Measurements from ENCODE around the gene ZNF579. TPM values are rescaled to one million over a fixed set of nuclear protein-coding genes. Genes with fewer than 3 reads are reported as not detected.

ZNF579 gene
- total and polyA plus RNA-seq, 8 donors, result 3.1 to 13.0 (median 9.9) TPM

DNA sequence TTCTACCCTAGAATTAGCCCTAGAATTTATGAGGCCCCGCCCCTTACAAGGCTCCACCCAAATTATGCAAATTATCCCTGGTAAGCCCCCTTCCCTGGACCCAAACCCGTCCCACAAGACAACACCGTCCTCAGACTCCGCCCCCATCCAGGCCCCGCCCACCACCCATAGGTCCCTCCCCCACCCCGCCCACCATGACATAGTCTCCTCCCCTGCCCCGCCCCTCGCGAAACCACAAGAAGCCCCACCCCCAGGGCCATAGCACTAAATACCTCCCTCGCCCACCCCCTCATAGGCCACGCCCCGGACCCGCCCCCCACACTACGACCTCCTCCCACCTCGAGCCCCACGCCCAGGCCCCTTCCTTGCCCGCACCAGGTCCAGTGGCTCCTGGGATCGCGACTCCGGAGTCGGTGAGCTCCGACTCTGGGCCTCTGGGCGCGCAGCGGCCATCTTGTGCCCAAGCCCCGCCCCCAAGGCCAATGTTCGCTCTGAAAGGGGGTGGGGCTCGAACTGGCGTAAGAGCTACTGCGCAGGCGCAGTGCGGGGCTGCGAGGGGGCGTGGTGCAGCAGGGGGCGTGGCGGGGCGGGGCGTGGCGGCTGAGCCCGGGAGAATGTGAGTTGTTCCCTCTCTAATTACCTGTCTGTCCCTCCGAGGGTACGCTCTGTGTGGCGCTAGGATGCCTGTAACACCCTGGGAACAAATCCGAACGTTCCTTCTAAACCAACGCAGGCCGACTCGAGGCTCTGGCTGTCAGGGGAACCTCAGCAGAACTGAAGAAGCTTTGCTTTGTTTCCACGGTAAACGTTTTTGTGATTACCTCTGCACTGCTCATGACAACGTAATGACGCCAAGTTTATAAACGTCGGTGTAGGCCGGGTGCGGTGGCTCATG lies 43.7 kb upstream of the ZNF579 start, which contains the start of gene ZNF784:
ZNF784 (minus strand) TSS at position 458 of the 895 bp plus-strand sequence; CDS start at position 453, 5 bp downstream.
- TF ChIP-seq POLR2AphosphoS5 (IDR thresholded peaks at IDR 0.05) (peak in 2 of 3 donors; percentile 50 to 93), EP300 (IDR thresholded peaks at IDR 0.05) (no peak)
- TF ChIP-seq, protein P1, sequence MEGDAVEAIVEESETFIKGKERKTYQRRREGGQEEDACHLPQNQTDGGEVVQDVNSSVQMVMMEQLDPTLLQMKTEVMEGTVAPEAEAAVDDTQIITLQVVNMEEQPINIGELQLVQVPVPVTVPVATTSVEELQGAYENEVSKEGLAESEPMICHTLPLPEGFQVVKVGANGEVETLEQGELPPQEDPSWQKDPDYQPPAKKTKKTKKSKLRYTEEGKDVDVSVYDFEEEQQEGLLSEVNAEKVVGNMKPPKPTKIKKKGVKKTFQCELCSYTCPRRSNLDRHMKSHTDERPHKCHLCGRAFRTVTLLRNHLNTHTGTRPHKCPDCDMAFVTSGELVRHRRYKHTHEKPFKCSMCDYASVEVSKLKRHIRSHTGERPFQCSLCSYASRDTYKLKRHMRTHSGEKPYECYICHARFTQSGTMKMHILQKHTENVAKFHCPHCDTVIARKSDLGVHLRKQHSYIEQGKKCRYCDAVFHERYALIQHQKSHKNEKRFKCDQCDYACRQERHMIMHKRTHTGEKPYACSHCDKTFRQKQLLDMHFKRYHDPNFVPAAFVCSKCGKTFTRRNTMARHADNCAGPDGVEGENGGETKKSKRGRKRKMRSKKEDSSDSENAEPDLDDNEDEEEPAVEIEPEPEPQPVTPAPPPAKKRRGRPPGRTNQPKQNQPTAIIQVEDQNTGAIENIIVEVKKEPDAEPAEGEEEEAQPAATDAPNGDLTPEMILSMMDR (IDR thresholded peaks at IDR 0.05), result peak in 1 of 7 experiments; percentile 15

DNA sequence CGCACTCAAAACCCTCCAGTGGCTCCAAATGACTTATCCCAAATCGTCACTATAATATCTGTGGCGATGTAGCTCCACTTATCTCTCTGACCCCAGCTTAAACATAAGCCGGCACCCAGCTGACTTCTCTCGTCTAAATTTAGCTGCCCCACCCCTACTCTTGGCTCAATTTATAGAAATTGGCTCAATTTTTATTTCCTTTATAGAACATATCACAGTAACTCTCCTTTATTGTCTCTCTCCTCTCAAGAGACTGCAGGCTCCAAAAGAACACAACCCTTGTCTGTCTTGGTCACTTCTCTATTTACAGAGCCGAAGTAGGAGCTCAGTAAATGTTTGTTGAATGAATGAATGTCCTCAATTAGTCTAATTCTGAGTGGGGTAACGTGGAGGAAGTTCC lies 42.9 kb upstream of the ZNF579 start:
- TF ChIP-seq EP300 (IDR thresholded peaks at IDR 0.05), result no peak
- no peak for TF ChIP-seq POLR2AphosphoS5 (IDR thresholded peaks at IDR 0.05)
- TF ChIP-seq, protein P1 (IDR thresholded peaks at IDR 0.05), result no peak

More for the DNA sequence above, 43.7 kb upstream of the ZNF579 start, which contains the start of gene ZNF784:
- Histone ChIP-seq H3K36me3 (peaks cover 6 to 26% (median 21%) of the 10 kb centered on the region in 4 donors), H3K4me1 (peaks cover 6 to 40% (median 18%) of the 10 kb centered on the region in 4 donors), H3K4me3 (peak within 1 kb of the TSS; percentile 46 to 65 (median 49)), H3K9me3 (no peaks in the 10 kb centered on the region), H3K27ac (peak within 1 kb of the TSS; percentile 94 to 100 (median 97)), H3K27me3 (no peaks in the 10 kb centered on the region)
- intact Hi-C loops (cut with DNase I; ENCODE audit: low total_unique reads), result no loop called here
- peak; percentile 95 to 98 for DNase-seq
- WGBS, 5 donors, result 0 to 1% (median 1%) methylated on average over 33 to 56 of the region's 56 CpGs

DNA sequence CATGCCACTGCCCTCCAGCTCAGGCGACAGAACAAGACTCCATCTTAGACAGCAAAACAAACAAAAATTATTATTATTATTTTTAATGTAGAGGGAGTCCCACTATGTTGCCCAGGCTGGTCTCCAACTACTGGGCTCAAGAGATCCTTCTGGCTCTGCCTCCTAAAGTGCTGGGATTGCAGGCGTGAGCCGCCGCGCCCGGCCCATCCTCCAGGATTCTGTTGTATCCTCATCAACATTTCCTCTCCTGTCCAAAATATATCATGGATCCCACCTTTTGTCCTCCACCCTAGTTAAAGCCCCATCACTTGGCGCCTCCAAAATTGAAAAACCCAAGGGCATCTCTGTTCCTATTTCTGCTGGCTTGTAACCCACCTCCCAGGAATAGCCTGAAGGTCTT lies 42.5 kb upstream of the ZNF579 start:
- intact Hi-C loops (cut with DNase I; ENCODE audit: low total_unique reads), result no loop called here
- Histone ChIP-seq H3K4me3 (no peak overlapping the region), H3K9me3 (no peaks in the 10 kb centered on the region), H3K27me3 (no peaks in the 10 kb centered on the region), H3K4me1 (peaks cover 11 to 53% (median 23%) of the 10 kb centered on the region in 4 donors), H3K27ac (peak overlapping the region in 3 of 5 donors; percentile 96 to 97 (median 97)), H3K36me3 (peaks cover 6 to 26% (median 22%) of the 10 kb centered on the region in 4 donors)
- WGBS, 5 donors, result 93 to 98% (median 94%) methylated on average over 7 of the region's 7 CpGs
- TF ChIP-seq EP300 (IDR thresholded peaks at IDR 0.05) (no peak), POLR2A (IDR thresholded peaks at IDR 0.05) (no peak), POLR2AphosphoS5 (IDR thresholded peaks at IDR 0.05) (no peak)
- TF ChIP-seq, protein P1 (IDR thresholded peaks at IDR 0.05), result no peak
- no peak for DNase-seq

More for the DNA sequence above, 42.9 kb upstream of the ZNF579 start:
- WGBS, 5 donors, result 38 to 54% (median 48%) methylated on average over 7 of the region's 7 CpGs
- intact Hi-C loops (cut with DNase I; ENCODE audit: low total_unique reads), result no loop called here
- Histone ChIP-seq H3K4me3 (peak overlapping the region in 2 of 4 donors; percentile 46 to 48), H3K27me3 (no peaks in the 10 kb centered on the region), H3K36me3 (peaks cover 6 to 26% (median 21%) of the 10 kb centered on the region in 4 donors), H3K9me3 (no peaks in the 10 kb centered on the region), H3K27ac (peak overlapping the region in 4 of 5 donors; percentile 94 to 97 (median 96)), H3K4me1 (peaks cover 11 to 48% (median 23%) of the 10 kb centered on the region in 4 donors)
- DNase-seq, result no peak

DNA sequence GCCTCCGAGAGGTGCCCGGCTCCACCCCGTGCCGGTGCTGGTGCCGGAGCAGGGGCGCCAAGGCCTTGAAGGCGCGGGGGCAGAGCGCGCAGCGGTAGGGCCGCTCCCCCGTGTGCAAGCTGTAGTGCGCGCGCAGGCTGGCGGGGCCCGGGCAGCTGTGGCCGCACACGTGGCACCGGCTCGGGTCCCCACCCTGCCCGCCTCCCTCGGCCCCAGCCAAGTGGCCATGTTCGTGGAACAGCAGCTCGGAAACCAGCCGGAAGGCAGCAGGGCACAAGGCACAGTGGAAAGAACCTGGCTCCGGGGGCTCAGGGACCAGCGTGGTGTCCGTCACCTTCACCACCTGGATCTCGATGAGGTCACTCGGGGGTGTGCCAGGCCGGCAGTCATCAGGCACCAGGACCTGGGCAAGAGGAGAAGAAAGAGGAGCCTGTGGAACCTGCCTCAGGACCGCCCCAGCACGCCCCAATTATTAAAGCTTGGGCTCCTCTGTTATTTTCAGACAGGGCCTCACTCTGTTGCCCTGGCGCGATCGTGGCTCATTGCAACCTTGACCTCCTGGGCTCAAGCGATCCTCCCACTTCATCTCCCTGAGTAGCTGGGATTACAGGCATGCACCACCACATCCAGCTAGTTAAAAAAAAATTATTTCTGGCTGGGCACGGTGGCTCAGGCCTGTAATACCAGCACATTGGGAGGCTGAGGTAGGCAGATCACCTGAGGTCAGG lies 41.8 kb upstream of the ZNF579 start:
- DNase-seq, result no peak
- intact Hi-C loops (cut with DNase I; ENCODE audit: low total_unique reads), result no loop called here
- Histone ChIP-seq H3K4me1 (peaks cover 11 to 54% (median 23%) of the 10 kb centered on the region in 4 donors), H3K27me3 (no peaks in the 10 kb centered on the region), H3K36me3 (peaks cover 6 to 33% (median 28%) of the 10 kb centered on the region in 4 donors), H3K9me3 (no peaks in the 10 kb centered on the region), H3K4me3 (no peak overlapping the region), H3K27ac (no peak overlapping the region)
- TF ChIP-seq POLR2AphosphoS5 (IDR thresholded peaks at IDR 0.05) (no peak), EP300 (IDR thresholded peaks at IDR 0.05) (no peak), POLR2A (IDR thresholded peaks at IDR 0.05) (no peak)
- TF ChIP-seq, protein P1 (IDR thresholded peaks at IDR 0.05), result no peak
- 89 to 94% (median 92%) methylated on average over 20 to 40 of the region's 40 CpGs for WGBS, 5 donors

Data from stomach (tissue), 9 donors.